Measurements from ENCODE around the gene MARCO.

DNA sequence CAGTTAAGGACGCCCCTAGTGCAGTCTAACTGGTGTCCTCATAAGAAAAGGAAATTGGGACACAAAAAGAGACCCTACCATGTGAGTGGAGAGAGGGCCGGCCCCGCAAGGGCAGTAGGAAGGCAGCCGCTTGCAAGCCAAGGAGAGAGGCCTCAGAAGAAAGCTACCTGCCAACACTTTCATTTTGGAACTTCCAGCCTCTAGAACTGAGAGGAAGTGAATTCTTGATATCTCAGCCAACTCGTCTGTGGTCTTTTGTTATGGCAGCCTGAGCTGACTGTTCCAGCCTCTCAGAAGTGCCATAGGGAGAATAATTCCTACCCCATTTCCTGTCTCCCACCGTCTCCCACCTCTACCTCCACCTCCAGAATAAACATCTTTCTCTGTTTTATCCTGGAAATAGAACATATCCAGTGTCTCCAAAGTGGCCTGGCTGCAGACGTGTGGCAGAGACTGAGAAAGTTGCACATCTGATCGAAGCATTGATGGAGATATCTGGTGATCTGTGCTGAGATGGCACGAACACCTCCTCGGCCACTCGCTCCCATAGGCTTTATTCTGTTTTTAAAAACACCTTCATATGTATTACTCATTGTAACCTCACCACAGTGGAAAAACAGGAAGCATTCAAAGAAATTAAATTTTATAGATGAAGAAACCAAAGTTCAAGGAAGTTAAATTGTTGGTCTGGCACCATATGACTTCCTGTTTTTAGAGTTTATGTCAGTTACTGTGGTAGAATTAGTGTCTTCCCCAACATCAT, 39.5 kb upstream of the MARCO start:
- TF ChIP-seq POLR2A (IDR thresholded peaks at IDR 0.05): no peak
- TF ChIP-seq, protein P1, sequence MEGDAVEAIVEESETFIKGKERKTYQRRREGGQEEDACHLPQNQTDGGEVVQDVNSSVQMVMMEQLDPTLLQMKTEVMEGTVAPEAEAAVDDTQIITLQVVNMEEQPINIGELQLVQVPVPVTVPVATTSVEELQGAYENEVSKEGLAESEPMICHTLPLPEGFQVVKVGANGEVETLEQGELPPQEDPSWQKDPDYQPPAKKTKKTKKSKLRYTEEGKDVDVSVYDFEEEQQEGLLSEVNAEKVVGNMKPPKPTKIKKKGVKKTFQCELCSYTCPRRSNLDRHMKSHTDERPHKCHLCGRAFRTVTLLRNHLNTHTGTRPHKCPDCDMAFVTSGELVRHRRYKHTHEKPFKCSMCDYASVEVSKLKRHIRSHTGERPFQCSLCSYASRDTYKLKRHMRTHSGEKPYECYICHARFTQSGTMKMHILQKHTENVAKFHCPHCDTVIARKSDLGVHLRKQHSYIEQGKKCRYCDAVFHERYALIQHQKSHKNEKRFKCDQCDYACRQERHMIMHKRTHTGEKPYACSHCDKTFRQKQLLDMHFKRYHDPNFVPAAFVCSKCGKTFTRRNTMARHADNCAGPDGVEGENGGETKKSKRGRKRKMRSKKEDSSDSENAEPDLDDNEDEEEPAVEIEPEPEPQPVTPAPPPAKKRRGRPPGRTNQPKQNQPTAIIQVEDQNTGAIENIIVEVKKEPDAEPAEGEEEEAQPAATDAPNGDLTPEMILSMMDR (IDR thresholded peaks at IDR 0.05): no peak
